LoVo (cell line): Measurements from ENCODE around the gene DNASE1L2.

ENCODE experiments used
- DNase-seq: peaks from one replicate; pipeline ENCODE4 v3.0.0-alpha.2; 2016; ENCODE audit warnings: low spot score

Gene DNASE1L2

GRCh38 chr16:2287916-2288547 is 51.8 kb downstream of the DNASE1L2 start:
- DNase-seq: no peak
